CD4-positive, alpha-beta T cell treated with Interleukin-4 for 4 hours (primary cell): ENCODE data around the gene PPP6R3.

Source experiments
- DNase-seq: peaks from one replicate; pipeline ENCODE4 v3.0.0-alpha.2; 2020

PPP6R3 gene

DNA sequence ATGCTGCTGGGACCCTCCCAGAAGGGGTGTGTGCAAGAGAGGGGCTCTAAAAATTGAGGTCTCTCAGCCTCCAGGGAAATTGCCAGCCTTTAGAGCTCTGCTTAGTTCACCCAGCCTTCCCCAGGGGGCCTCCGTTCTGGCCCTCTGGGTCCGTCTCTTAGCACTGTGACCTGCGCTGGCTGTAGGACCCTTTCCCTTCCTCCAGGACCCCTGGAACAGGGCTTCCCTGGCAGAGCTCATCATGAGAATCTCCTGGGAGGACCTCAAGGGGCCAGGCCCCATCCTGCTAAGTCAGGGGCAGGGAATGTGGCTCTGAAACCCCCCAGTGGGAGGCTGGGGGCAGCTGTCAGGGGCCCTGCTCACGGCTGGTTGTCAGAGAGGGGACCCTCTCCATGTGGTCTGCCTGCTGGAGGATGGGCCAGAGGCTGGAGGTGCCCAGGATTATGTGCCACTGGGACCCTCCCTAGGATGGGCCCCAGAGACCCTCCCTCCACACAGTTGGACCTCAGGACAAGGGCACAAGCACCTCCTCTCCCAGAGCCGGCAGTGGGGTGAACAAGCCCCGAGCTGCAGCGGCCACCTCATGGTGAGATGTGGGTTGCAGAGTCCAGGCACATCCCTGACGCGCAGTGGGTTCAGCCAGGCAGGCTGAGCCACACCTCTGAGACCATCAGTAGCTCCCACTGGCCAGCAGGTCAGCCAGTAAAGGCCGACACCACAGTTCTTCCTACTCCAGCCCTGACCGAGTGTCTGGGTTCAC lies 196.6 kb downstream of the PPP6R3 start:
- no peak for DNase-seq

DNA sequence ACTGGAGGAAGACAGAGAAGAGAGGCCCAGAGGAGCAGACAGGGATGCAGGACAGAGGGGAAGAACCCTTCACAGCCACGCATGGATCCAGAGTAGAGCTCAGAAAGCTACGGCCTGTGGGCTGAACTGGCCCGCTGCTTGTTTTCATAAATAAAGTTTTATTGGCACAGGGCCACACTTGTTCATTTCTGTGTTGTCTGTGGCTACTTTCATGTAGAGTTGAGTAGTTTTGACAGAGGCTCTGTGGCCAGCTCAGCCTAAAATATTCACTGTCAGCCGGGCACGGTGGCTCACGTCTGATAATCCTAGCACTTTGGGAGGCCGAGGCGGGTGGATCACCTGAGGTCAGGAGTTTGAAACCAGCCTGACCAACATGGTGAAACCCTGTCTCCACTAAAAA lies 197.5 kb downstream of the PPP6R3 start:
- no peak for DNase-seq

DNA sequence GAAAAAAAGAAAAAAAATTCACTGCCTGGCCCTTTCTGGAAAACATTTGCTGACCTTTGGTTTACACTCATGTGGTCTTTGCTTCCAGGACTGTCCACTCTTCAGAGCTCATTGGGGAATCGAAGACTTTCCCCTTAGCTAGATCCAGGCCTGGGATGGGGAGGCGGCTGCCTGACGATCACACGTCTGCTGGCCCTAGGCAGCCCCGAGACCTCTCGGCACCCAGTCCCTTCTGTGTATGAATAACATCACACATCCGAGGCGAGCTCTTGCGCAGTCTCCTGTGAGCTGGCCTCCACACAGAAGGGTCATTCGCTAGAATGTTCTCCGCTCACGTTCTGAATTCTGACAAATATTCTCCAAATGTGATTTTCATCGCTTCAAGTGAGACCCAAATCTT lies 198.1 kb downstream of the PPP6R3 start:
- DNase-seq: no peak

DNA sequence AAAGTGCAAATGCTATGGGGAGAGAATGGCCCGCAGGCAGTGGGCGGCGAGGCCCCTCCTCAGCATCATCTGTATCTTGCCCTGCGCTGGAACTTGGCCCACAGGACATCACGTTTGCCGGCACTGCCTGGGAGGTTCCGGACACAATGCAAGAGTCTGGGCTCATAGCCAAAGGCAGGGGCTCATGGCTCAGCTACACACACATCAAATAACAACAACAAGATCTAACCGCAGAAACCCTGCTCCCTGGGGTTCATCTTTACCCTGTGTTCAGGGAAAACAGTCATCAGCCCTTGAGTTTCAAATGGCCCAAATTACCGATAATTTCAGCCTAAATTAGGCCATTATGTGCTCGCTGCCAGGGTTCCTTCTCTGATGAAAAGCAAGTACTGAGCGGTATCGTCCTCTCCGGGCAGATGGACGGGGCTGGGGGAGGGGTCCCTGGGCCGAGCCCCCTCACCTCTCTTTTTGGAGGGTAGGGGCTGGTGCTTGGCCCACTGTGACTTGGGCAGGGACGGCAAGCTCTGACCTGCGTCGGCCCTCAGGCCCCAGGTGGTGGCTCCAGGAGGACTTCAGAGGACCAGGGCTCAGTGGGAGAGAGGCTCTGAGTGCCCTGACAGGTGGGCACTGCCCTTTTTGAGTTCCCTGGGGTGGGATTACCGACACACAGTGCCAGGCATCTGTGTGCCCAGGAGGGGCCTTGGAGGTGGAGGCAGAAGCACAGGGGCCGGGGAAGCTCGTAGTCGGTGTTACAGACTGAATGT lies 198.8 kb downstream of the PPP6R3 start:
- no peak for DNase-seq

DNA sequence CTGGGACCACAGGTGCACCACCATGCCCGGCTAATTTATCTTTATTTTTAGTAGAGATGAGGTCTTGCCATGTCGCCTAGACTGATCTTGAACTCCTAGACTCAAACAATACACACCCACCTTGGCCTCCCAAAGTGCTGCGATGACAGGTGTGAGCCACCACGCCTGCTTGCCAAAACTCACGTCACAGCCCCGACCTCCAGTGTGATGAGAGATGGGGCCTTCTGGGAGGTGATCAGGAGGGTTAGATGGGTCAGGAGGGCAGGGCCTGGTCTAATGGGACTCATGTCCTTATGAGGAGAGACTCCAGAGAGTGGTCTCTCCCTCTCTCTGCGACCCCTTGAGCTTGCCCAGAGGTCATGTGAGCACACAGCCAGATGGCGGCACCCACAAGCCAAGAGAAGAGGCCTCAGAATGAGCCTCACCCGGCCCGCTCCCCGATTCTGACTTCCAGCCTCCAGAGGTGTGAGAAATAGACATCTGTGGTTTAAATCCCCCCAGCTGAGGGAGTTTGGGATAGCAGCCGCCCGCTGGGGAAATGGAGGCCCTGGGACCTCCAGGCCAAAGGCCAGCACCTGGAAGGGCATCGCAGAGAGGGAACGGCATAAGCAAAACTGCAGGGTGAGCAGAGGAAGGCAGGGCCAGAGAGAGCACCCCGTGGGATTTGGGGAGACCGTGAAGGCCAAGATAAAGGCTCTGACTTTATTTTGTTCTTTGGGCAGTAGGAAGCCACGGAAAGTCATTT lies 199.7 kb downstream of the PPP6R3 start:
- no peak for DNase-seq

DNA sequence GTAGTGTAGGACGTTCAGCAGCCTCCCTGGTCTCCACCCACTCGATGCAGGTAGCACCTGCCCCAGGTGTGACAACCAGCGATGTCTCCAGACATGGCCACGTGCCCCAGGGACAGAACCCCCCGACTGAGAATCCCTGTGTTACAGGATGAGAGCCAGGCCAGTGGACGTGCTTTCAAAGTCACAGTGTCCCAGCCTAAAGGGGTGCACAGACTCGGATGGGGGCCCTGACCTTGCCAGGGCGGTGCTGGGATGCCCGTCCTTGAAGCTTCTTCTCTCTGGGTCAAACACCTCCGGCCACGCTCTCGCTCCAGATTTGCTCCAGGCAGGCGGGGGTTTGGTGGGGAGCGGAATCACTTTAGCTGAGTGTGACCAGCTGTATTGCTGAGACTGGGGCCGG lies 200.5 kb downstream of the PPP6R3 start:
- no peak for DNase-seq

DNA sequence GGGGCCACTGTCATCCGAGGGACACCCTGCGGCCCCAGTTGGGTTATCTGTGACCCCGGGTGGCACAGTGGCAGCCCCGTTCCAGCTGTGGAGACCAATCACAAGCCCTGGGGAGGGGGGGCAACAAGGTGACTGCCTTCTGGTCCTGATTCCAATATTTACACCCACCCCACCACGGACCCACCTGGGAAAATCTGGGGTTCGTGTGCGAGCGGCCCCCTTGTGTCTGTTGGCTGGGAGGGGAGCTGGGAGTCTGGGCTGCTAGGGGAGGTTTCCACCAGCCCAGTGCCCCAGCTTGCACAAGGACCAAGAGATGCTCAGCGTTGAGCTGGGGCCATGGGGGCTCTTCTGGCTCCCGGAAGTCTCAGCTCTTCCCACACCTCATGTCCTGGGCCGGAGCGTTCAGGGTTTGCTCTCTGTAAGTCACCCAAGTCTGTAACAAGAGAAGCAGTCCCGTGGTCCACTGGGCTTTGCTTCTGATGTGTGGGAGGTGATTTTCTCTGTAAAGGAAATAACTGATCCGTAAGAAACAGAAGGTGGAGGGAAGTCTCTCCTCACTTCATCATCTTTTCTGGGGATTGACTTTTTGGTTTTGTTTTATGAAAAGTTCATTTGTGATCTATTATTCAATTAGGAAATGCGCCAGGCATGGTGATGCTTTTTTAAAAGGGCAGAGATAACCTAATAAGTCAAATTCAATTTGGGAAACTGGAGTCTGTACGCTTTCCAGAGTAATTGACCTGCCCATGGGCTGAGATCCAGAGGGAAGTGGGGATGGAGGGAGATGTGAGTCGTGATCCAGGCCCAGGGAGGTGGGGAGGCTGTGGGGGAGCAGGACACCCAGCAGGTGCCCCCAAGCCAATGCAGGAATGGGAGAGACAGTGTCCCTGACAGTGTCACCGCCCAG lies 201.4 kb downstream of the PPP6R3 start:
- no peak for DNase-seq

DNA sequence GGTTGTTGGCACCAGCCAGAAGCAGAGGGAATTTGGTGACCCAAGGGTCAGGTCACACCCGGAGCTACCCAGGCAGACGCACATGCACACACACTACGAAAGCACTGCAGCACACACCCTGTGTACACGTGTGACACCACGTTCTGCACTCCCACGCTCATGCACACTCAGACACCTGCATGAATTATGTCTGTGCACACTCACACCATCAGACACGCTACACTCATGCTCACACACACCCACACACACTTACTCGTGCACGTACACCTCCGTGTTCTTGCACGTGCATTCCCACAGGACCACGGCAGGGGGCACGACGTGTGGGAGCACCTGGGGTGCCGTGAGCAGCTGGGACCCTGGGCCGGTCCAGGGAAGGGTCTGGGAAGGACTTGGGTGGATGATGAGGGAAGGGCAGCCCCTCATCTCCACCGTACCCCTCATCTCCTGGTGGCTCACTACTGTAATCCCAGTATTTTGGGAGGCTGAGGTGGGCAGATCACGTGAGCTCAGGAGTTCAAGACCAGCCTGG lies 203.0 kb downstream of the PPP6R3 start:
- DNase-seq: no peak

DNA sequence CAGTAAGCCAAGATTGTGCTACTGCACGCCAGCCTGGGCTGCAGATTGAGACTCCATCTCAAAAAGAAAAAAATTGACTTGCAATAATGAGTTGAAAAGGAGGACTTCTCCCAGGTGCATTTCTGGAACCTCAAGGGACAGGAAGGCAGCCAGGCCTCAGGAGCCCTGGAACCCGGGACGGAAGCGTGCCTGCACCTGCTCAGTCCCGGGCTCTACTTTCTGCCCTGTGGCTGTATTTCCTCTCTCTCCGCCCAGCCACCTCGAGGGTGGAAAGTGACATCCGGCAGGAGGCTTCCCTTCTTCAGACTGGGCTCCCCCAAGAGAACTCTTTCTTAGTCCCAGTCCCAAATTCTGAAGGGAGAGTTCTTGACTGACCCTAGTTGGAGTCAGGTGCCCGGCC lies 203.6 kb downstream of the PPP6R3 start:
- no peak for DNase-seq

DNA sequence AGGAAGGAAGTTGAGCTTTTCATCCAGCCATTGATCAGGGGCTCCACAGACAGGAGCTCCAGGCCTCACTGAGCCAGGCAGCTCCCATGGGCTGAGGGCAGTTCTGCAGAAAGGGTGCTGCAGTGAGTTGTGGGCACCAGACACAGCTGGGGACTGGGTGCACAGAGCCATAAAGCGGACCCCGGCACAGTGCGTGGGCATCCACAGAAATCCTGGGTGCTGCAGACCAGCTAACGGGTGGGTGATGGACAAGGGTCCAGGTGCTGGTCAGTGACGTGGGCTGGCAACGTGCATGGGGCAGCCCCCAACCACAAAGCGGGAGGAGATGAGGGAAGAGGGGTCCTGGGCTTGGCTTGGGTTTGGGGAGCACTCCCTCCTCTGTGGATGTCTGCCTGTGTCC lies 204.4 kb downstream of the PPP6R3 start:
- no peak for DNase-seq
